ENCODE data around the gene KAZN.
A peak's percentile ranks its signal among the peaks of the same experiment; 100 is the strongest.

Gene KAZN

GRCh38 chr1:14968251-14968851, 369.9 kb downstream of the KAZN start:
- no peak for DNase-seq

GRCh38 chr1:14969006-14969405, 370.5 kb downstream of the KAZN start:
- DNase-seq: peak; percentile 9

- no peak for DNase-seq
Observed at GRCh38 chr1:14970115-14970798, 371.8 kb downstream of the KAZN start.

GRCh38 chr1:14970799-14971141, 372.3 kb downstream of the KAZN start:
- DNase-seq: no peak

- no peak for DNase-seq
Observed at GRCh38 chr1:14971221-14971620, 372.7 kb downstream of the KAZN start.

GRCh38 chr1:14972107-14972506, 373.6 kb downstream of the KAZN start:
- DNase-seq: no peak

GRCh38 chr1:14973773-14974172, 375.3 kb downstream of the KAZN start:
- DNase-seq: no peak

- DNase-seq: no peak
Observed at GRCh38 chr1:14974361-14974760, 375.9 kb downstream of the KAZN start.

- DNase-seq: no peak
Observed at GRCh38 chr1:14975119-14975518, 376.6 kb downstream of the KAZN start.

- no peak for DNase-seq
Observed at GRCh38 chr1:14976256-14976655, 377.8 kb downstream of the KAZN start.

- no peak for DNase-seq
Observed at GRCh38 chr1:14977338-14977931, 378.9 kb downstream of the KAZN start.

- no peak for DNase-seq
Observed at GRCh38 chr1:14980621-14981218, 382.2 kb downstream of the KAZN start.

- no peak for DNase-seq
Observed at GRCh38 chr1:14982029-14982428, 383.5 kb downstream of the KAZN start.

- DNase-seq: no peak
Observed at GRCh38 chr1:14983277-14983676, 384.8 kb downstream of the KAZN start.

- no peak for DNase-seq
Observed at GRCh38 chr1:14986168-14986567, 387.7 kb downstream of the KAZN start.

- DNase-seq: no peak
Observed at GRCh38 chr1:14987829-14988603, 389.5 kb downstream of the KAZN start.

GRCh38 chr1:14988636-14989035, 390.2 kb downstream of the KAZN start:
- no peak for DNase-seq

GRCh38 chr1:14989931-14990728, 391.6 kb downstream of the KAZN start:
- DNase-seq: no peak

- no peak for DNase-seq
Observed at GRCh38 chr1:14993414-14993813, 394.9 kb downstream of the KAZN start.

- no peak for DNase-seq
Observed at GRCh38 chr1:14994148-14994547, 395.7 kb downstream of the KAZN start.

- DNase-seq: no peak
Observed at GRCh38 chr1:14994841-14995437, 396.5 kb downstream of the KAZN start.
